GM12878 (cell line): ENCODE data around the gene CDC123. TPM values are rescaled to one million over a fixed set of nuclear protein-coding genes. Genes with fewer than 3 reads are reported as not detected.

Experiments
- ATAC-seq: fragments of 200-7000 bp; cut with Tn5 transposase; 3 replicates; pipeline ENCODE4 v1.9.1; 2020; ENCODE audit warnings: mild to moderate bottlenecking, moderate library complexity
- BruUV-seq: library from RNA; stranded (reverse); fragments of 400-500 nt; replicated peaks from 2 replicates; lab custom pipeline; 2021; lab: Mats Ljungman, UMichigan
- CTCF ChIA-PET: fragments of 300-600 bp; sonication (Branson Sonifier 250); formaldehyde crosslinking; extraction: SDS; loops from one replicate; lab custom pipeline; 2021; ENCODE audit warnings: inconsistent platforms; lab: Yijun Ruan, JAX
- POLR2A ChIA-PET: fragments of 350-600 bp; formaldehyde crosslinking; extraction: SDS; loops from one replicate; lab custom pipeline; 2021; ENCODE audit warnings: inconsistent platforms; lab: Charles Lee
- RAD21 ChIA-PET: fragments of 300-600 bp; sonication (Branson Sonifier 250); formaldehyde crosslinking; loops from one replicate; lab custom pipeline; 2023; ENCODE audit warnings: antibody characterized with exemption; ENCODE audit not compliant: unreplicated experiment; lab: Charles Lee
- SMC1A ChIA-PET: fragments of 300-600 bp; sonication (Branson Sonifier 250); formaldehyde crosslinking; loops from one replicate; lab custom pipeline; 2023; ENCODE audit not compliant: unreplicated experiment, uncharacterized antibody; lab: Charles Lee
- DNase-seq: peaks from one replicate; pipeline ENCODE4 v3.0.0-alpha.2; 2011; ENCODE audit warnings: low read depth, low spot score
- FAIRE-seq: peaks from 3 replicates; lab custom pipeline; 2011; peaks lifted over from hg19 to GRCh38; lab: Jason Lieb, UNC
- H2AFZ ChIP-seq: 2 replicates; pipeline ENCODE4 v1.6.0; 2011; ENCODE audit warnings: low read depth, low read length, control low read depth; ENCODE audit not compliant: control insufficient read depth
- H3K27ac ChIP-seq: 2 replicates; pipeline ENCODE4 v1.5.1; 2011; ENCODE audit warnings: control low read depth; ENCODE audit not compliant: control insufficient read depth, insufficient read depth
- H3K27me3 ChIP-seq, 2 experiments: replicated peaks in 1 of 2; 2 replicates each; pipeline versions ENCODE4 v1.6.0 to v1.6.1; 2011; ENCODE audit warnings: low read length in 1 of 2; ENCODE audit not compliant: control insufficient read depth in 2 of 2, insufficient read depth in 2 of 2
- H3K36me3 ChIP-seq, 2 experiments: 2 replicates each; pipeline ENCODE4 v1.5.1; 2011; ENCODE audit warnings: low read length in 1 of 2; ENCODE audit not compliant: control insufficient read depth in 2 of 2, insufficient read depth in 2 of 2
- H3K4me1 ChIP-seq: 2 replicates; pipeline ENCODE4 v1.6.1; 2011; ENCODE audit warnings: mild to moderate bottlenecking, low read length, moderate library complexity, mixed read lengths; ENCODE audit not compliant: control insufficient read depth, insufficient read depth
- H3K4me2 ChIP-seq: 2 replicates; pipeline ENCODE4 v1.6.0; 2011; ENCODE audit warnings: control low read depth; ENCODE audit not compliant: control insufficient read depth, insufficient read depth
- H3K4me3 ChIP-seq: fragments of 200-600 bp; sonication (generic); 2 replicates; pipeline ENCODE4 v1.5.1; 2016
- H3K79me2 ChIP-seq: 2 replicates; pipeline ENCODE4 v1.6.0; 2011; ENCODE audit warnings: low read length; ENCODE audit not compliant: control insufficient read depth, insufficient read depth
- H3K9ac ChIP-seq: 2 replicates; pipeline ENCODE4 v1.8.0; 2011; ENCODE audit warnings: low read length, control low read depth, mixed read lengths; ENCODE audit not compliant: control insufficient read depth, insufficient read depth
- H3K9me3 ChIP-seq: replicated peaks from 3 replicates; pipeline ENCODE4 v1.5.1; 2011; ENCODE audit warnings: mild to moderate bottlenecking, low read length; ENCODE audit not compliant: control insufficient read depth, insufficient read depth
- H4K20me1 ChIP-seq: 2 replicates; pipeline ENCODE4 v1.6.0; 2011; ENCODE audit not compliant: control insufficient read depth, insufficient read depth
- CEBPB ChIP-seq, 2 experiments: fragments of 150-350 bp in 1 of 2; IDR thresholded peaks; 2 replicates each; pipeline ENCODE4 v1.6.1; 2012 to 2014; ENCODE audit warnings: low read depth in 2 of 2, low read length in 2 of 2, borderline replicate concordance in 1 of 2, inconsistent platforms in 1 of 2
- EED ChIP-seq: sonication (generic); IDR thresholded peaks from 2 replicates; pipeline ENCODE4 v1.6.1; 2016; ENCODE audit warnings: antibody characterized with exemption, low read depth
- EGR1 ChIP-seq, 2 experiments: IDR thresholded peaks; 1 replicate in 1 of 2; 2 replicates in 1 of 2; pipeline ENCODE4 v1.6.1; 2011 to 2012; ENCODE audit warnings: low read depth in 2 of 2, low read length in 2 of 2, borderline replicate concordance in 1 of 2, mild to moderate bottlenecking in 1 of 2, moderate library complexity in 1 of 2
- FOXK2 ChIP-seq: fragments of 450-650 bp; IDR thresholded peaks from 2 replicates; pipeline ENCODE4 v1.6.1; 2017; ENCODE audit warnings: mild to moderate bottlenecking, moderate library complexity
- GATAD2B ChIP-seq: fragments of 450-650 bp; conservative IDR thresholded peaks from 2 replicates; pipeline ENCODE4 v1.6.1; 2017; ENCODE audit warnings: low read depth, mild to moderate bottlenecking, moderate library complexity
- IKZF1 ChIP-seq: fragments of 450-650 bp; conservative IDR thresholded peaks from 2 replicates; pipeline ENCODE4 v1.6.1; 2017; ENCODE audit warnings: antibody characterized with exemption, mild to moderate bottlenecking
- NBN ChIP-seq: fragments of 450-650 bp; IDR thresholded peaks from 2 replicates; pipeline ENCODE4 v1.6.1; 2016
- POLR2AphosphoS2 ChIP-seq: IDR thresholded peaks from 2 replicates; pipeline ENCODE4 v1.6.1; 2011; ENCODE audit warnings: low read depth, mild to moderate bottlenecking, low read length, improper control_type of control experiment, moderate library complexity
- RB1 ChIP-seq: fragments of 450-650 bp; formaldehyde crosslinking; IDR thresholded peaks from 2 replicates; pipeline ENCODE4 v1.6.1; 2017; ENCODE audit warnings: mild to moderate bottlenecking, borderline replicate concordance
- SPI1 ChIP-seq: IDR thresholded peaks from 2 replicates; pipeline ENCODE4 v1.6.1; 2011; ENCODE audit warnings: low read depth, mild to moderate bottlenecking, low read length, moderate library complexity, borderline replicate concordance; ENCODE audit not compliant: insufficient read depth
- ZNF24 ChIP-seq: fragments of 450-650 bp; IDR thresholded peaks from 2 replicates; pipeline ENCODE4 v1.6.1; 2017; ENCODE audit warnings: antibody characterized with exemption, mild to moderate bottlenecking
- ZNF384 ChIP-seq: IDR thresholded peaks from 2 replicates; pipeline ENCODE4 v1.6.1; 2012; ENCODE audit warnings: low read depth, mild to moderate bottlenecking, low read length, improper control_type of control experiment, borderline replicate concordance
- ZNF622 ChIP-seq: fragments of 450-650 bp; IDR thresholded peaks from 2 replicates; pipeline ENCODE4 v1.6.1; 2017; ENCODE audit warnings: mild to moderate bottlenecking, inconsistent platforms
- WGBS: methylation state at CpG from one replicate; pipeline ENCODE4 v1.1.6; 2016; ENCODE audit warnings: low lambda C conversion rate; ENCODE audit not compliant: insufficient replicate concordance, insufficient coverage; ENCODE audit errors: missing lambda C conversion rate; 5-methylcytosine and 5-hydroxymethylcytosine counted together
- in situ Hi-C: fragments of 300-500 bp; cut with MboI; formaldehyde crosslinking; loops from 9 replicates; pipeline ENCODE4 v1.14.3; 2018; ENCODE audit warnings: mixed read lengths
- intact Hi-C: fragments of 100-400 bp; cut with micrococcal nuclease; formaldehyde crosslinking; loops from one replicate; pipeline ENCODE4 v1.14.2; 2022; ENCODE audit not compliant: unreplicated experiment
- polyA plus RNA-seq, 11 experiments: library from polyadenylated mRNA; depleted of rRNA in 4 of 11; unstranded in 6 of 11; stranded (reverse) in 5 of 11; fragments of >200 nt; fragmentation: Nextera tagmentation in 4 of 11; fragmentation: Illumina TruSeq in 1 of 11; extraction: Ambion mirVana in 4 of 11; extraction: Trizol in 1 of 11; gene quantifications; 1 replicate in 1 of 11; 2 replicates in 10 of 11; pipeline versions ENCODE4 v1.2.1 to v1.2.3, GENCODE V29; 2011 to 2016; ENCODE audit warnings: inconsistent platforms in 2 of 11, missing spikeins in 2 of 11, low read depth in 1 of 11
- total RNA-seq, 4 experiments: library from RNA; depleted of rRNA in 3 of 4; stranded (reverse); fragments of >200 nt in 3 of 4; fragmentation: Illumina TruSeq in 1 of 4; extraction: Trizol in 1 of 4; gene quantifications; 2 replicates each; pipeline versions ENCODE4 v1.2.1 to v1.2.3, GENCODE V29; 2013 to 2021
- TF ChIP-seq, protein P1 (sequence below): IDR thresholded peaks from 2 replicates; pipeline ENCODE4 v1.6.1; 2012; ENCODE audit warnings: low read depth, low read length, improper control_type of control experiment

CDC123 gene
- total and polyA plus RNA-seq, 10 of the 15 experiments (the other 5 are each of a cell fraction or from before 2014, with no cell fraction given), result 128 to 360 (median 209) TPM

GRCh38 chr10:12158111-12158510 is 37.9 kb upstream of the CDC123 start:
- ATAC-seq (no peak), FAIRE-seq (no peak), DNase-seq (no peak)
- ChIA-PET POLR2A (no interaction called here), SMC1A (no interaction called here), CTCF (no interaction called here), RAD21 (no interaction called here)
- Histone ChIP-seq H3K9me3 (no peaks in the 10 kb centered on the region), H3K9ac (no peak overlapping the region), H3K27me3 (no peaks in the 10 kb centered on the region), H3K4me2 (no peak overlapping the region), H3K4me3 (no peak overlapping the region), H3K4me1 (no peaks in the 10 kb centered on the region), H3K27ac (no peak overlapping the region), H4K20me1 (no peaks in the 10 kb centered on the region), H3K79me2 (no peaks in the 10 kb centered on the region), H2AFZ (no peak overlapping the region), H3K36me3 (peaks cover 2 to 19% of the 10 kb centered on the region in 2 experiments; a peak in 3 of 4 replicates)
- in situ Hi-C loops (no loop called here), intact Hi-C loops (no loop called here)
- no peak for TF ChIP-seq NBN
- no peak for TF ChIP-seq POLR2AphosphoS2
- TF ChIP-seq IKZF1, result no peak
- TF ChIP-seq EGR1 (IDR thresholded peaks at IDR 0.05; ENCODE audit: borderline replicate concordance in 1 of 2, low read depth in 2 of 2, low read length in 2 of 2), result no peak
- TF ChIP-seq CEBPB (IDR thresholded peaks at IDR 0.05; ENCODE audit: borderline replicate concordance in 1 of 2, low read depth in 2 of 2, low read length in 2 of 2), result no peak
- TF ChIP-seq, protein P1, sequence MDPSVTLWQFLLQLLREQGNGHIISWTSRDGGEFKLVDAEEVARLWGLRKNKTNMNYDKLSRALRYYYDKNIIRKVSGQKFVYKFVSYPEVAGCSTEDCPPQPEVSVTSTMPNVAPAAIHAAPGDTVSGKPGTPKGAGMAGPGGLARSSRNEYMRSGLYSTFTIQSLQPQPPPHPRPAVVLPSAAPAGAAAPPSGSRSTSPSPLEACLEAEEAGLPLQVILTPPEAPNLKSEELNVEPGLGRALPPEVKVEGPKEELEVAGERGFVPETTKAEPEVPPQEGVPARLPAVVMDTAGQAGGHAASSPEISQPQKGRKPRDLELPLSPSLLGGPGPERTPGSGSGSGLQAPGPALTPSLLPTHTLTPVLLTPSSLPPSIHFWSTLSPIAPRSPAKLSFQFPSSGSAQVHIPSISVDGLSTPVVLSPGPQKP, result no peak
- no peak for TF ChIP-seq ZNF24
- TF ChIP-seq ZNF384, result no peak
- TF ChIP-seq RB1, result no peak
- no peak for TF ChIP-seq SPI1
- TF ChIP-seq FOXK2, result no peak
- no peak for TF ChIP-seq GATAD2B
- TF ChIP-seq ZNF622, result no peak
- TF ChIP-seq EED, result no peak
- 85% methylated on average over 3 of the region's 3 CpGs for WGBS
- BruUV-seq, result no TSS peak
